Fibroblast of skin of abdomen (primary cell): ENCODE measurements around the gene EED.
"Not testable (repeated sequence)": the region's sequence is repeated elsewhere in the genome, so short reads cannot be mapped to it uniquely, and the experiment has no call there.

ENCODE experiments used
- DNase-seq: peaks from one replicate; pipeline ENCODE4 v3.0.0-alpha.2; 2013

EED gene

DNA sequence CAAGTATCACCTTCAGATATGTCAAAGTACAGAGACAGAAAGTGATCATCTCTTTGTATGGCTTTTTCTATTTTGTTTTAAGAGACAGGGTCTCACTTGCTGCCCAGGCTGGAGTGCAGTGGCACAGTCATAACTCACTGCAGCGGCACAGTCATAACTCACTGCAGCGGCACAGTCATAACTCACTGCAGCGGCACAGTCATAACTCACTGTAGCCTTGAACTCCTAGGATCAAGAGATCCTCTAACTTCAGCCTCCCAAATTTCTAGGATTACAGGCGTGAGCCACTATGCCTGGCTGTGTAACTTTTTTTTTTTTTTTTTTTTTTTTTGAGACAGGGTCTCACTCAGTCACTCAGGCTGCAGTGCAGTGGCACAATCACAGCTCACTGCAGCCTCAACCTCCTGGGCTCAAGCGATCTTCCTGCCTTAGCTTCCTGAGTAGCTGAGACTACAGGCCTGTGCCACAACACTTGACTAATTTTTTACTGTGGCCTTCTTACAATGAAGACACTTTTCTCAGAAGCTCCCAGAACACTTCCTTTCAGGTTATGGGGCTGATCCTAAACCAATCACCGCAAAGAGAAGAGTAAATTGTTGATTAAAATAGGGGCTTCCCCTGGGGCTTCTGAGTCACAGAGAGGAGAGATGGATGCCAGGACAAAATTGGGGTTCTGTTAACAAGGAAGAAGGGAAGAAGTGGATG lies 48.5 kb downstream of the EED start:
- no peak for DNase-seq

DNA sequence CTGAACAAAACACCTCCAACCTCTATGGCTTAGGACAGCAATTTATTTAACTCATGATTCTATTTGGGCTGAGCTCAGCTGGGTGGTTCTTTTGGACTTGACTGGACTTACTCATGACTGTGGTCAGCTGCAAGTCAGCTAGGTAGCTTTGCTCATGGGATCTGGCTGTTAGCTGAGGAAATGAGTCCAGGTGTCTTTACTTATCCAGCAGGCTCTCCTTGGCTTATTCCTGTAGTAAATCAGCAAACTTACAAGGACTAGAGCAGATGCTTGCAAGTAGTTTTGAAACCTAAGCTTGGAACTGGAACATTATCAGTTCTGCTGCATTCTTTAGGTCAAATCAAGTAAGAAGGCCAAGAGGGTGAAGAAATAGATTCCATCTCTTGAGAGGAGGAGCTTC lies 49.5 kb downstream of the EED start:
- no peak for DNase-seq

DNA sequence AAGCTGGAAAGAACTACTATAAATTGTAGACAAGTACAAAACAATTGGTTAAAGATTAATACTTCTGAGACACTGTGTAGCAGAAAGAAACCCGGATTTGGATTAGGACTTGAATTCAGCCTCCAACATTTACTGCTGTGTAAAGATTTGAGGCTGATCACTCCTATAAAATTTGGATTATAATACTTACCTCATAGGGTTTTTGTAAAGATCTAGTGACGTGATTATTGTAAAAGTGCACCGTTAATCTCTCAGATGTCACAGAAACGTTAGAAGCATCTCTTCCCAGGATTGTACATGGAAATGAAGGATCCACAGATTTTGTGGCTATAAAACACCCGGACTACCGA lies 57.2 kb downstream of the EED start:
- DNase-seq = no peak

DNA sequence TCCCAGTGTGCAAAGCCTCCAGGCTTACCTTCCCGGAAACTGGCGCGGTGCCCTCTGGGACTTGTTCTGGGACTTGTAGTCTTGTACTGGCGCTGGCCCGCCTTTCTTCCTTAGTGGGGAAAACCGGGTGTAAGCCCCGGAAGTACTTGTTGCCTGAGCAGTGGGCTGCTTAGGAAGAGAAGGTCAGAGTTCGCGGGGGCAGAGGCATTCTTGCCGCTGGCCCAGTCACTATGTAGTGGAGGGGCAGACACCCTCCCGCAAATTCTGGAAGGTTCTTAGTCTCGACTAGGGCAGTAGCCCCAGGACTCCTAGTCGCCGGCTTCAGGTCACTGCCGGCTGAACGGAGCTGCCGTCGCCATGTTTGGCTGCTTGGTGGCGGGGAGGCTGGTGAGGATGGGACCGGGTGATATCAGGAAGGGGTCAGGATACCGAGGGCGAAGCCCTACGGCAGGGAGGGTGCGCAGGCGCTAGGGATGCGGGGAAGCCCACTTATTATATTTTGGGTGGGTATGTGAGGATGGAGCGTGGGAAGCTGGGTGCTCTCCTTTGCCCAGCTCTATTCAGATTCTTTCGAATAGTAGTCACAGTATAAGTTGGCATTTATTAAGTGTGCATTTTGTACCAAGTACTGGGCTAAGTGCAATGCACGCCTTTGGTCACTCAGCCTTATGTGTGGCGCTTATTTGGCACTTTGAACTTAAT lies 57.7 kb downstream of the EED start, which contains the start of gene HIKESHI:
Gene HIKESHI, plus strand, starts transcription at position 149 of the 702 bp plus-strand sequence. Its CDS starts 209 bp downstream, at position 358.
- peak; percentile 98 for DNase-seq

DNA sequence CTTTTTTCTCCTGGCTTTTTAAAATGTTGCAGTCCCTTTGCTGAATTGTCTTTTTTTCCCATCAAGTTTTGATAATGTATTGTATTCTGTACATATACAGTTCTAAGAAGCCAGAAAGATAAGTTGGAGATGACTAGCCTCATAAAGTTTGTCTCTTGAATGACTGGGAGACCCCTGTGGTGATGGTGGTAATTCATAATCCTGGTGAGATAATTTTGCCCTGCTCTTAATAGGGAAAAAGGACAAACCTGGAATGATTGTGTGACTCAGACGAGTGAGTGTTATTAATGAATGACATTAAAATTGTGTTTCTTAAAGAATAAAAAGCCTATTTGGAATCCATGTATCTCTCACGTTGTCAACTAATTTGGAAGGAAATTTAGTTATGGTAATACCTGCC lies 58.7 kb downstream of the EED start:
- DNase-seq = no peak

- DNase-seq = not testable (repeated sequence)
Measured at GRCh38 chr11:86308710-86309109, 64.2 kb downstream of the EED start.

DNA sequence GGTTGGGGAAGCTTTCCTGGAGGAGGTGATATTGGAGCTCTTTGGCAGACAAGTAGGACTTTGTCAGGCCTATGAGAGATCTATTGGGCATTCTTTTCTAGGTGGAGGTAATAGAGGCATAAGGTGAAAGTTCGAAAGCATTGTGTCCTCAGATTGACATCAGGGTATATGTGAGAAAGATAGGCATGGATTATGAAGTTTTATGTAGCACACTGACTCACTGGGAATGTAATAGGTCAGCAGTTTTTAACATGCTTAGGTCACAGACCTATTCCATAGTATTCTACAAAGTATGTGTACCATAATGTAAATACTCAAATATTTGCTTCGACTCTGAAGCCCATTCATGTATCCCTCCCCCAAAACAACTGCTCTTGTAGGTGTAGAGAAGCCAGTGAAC lies 69.2 kb downstream of the EED start:
- DNase-seq = no peak

DNA sequence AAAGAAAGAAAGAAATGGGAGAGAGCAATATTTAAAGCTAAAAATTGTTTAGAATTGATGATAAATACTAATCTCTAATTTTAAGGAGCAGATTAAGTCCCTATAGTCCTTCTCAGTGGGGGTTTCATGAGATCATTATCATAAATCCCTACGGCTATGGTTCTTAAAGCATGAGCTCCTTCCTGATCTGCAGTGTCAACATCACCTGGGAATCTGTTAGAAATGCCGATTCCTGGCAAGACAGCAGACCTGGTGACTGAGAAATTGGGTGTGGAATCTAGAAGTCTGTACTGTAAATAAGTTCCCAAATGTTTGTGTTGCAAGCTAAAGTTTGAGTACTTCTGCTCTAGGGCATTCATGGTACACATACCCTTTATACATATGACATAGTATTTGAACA lies 70.1 kb downstream of the EED start:
- no peak for DNase-seq
